ENCODE data around the gene POLR3B. TPM values are rescaled to one million over a fixed set of nuclear protein-coding genes. Genes with fewer than 3 reads are reported as not detected.

Gene POLR3B
- total and polyA plus RNA-seq, 2 experiments from 2014 or later = 8.3 to 13.7 TPM

DNA sequence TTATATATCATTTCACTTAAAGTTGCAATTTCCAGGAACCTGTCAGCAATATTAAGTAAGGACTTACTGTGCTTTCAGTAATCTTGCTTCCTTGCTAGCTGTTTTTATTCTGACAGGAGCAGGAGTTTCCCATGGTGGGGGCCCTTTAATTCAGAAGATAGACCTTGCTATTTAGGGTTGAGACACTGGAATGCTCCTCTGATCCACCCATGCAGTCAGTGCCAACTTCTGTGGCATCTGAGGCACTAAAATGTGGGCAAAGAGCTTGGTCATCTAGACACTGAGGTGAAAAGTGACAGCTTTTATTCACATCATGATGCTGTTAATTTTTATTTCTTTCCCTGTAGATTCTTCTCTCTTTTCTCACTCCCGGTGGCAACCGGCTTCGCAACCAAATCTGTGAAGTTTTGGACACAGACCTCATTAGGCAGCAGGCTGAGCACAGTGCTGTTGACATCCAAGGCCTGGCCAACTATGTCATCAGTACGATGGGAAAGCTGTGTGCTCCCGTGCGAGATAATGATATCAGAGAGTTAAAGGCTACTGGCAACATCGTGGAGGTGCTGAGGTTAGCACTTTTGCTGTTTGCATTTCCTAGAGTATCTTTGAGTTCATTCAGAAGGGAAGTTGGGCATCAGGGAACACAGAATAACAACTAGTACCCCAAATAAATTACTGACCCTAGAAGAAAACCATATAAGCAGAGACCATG is 36.3 kb upstream of the POLR3B start:
- no peak overlapping the region for H3K4me3 ChIP-seq
- H3K79me2 ChIP-seq (ENCODE audit: insufficient read depth) = no peaks in the 10 kb centered on the region
- H3K27me3 ChIP-seq (replicated peaks; ENCODE audit: insufficient read depth) = no peaks in the 10 kb centered on the region
- DNase-seq = no peak
- no peak overlapping the region for H2AFZ ChIP-seq
- H3K9ac ChIP-seq = no peak overlapping the region
- H3K27ac ChIP-seq = no peak overlapping the region
- H3F3A ChIP-seq (ENCODE audit: insufficient read depth) = no peaks in the 10 kb centered on the region
- peaks cover 47% of the 10 kb centered on the region for H3K36me3 ChIP-seq (ENCODE audit: low read depth)
- WGBS, 2 experiments (ENCODE audit: low coverage in 1 of 2, low lambda C conversion rate in 2 of 2, missing lambda C conversion rate in 2 of 2) = 55 to 67% methylated on average over 7 of the region's 7 CpGs
- in situ Hi-C loops (cut with MboI) = no loop called here
- no peaks in the 10 kb centered on the region for H3K9me2 ChIP-seq (ENCODE audit: insufficient read depth)
- no peak for TF ChIP-seq EZH2phosphoT487 (IDR thresholded peaks at IDR 0.05; ENCODE audit: insufficient read depth, low read depth)
- no peak for TF ChIP-seq EZH2 (IDR thresholded peaks at IDR 0.05; ENCODE audit: insufficient read depth, poor library complexity, severe bottlenecking)
- no peak overlapping the region for H3K4me2 ChIP-seq (ENCODE audit: unreplicated experiment)
- H3K9me3 ChIP-seq (ENCODE audit: low read depth) = no peaks in the 10 kb centered on the region
- H4K20me1 ChIP-seq (ENCODE audit: insufficient read depth) = no peaks in the 10 kb centered on the region
- H3K4me1 ChIP-seq (ENCODE audit: insufficient read depth) = no peaks in the 10 kb centered on the region

- in situ Hi-C loops (cut with MboI) = no loop called here
- H3K9me3 ChIP-seq (ENCODE audit: low read depth) = no peaks in the 10 kb centered on the region
- no peak overlapping the region for H2AFZ ChIP-seq
- no peak for DNase-seq
- no peak overlapping the region for H3K4me2 ChIP-seq (ENCODE audit: unreplicated experiment)
- no peak overlapping the region for H3K4me3 ChIP-seq
- H3K9me2 ChIP-seq (ENCODE audit: insufficient read depth) = no peaks in the 10 kb centered on the region
- no peak overlapping the region for H3K27ac ChIP-seq
- 97 to 99% methylated on average over 2 of the region's 2 CpGs for WGBS, 2 experiments (ENCODE audit: low coverage in 1 of 2, low lambda C conversion rate in 2 of 2, missing lambda C conversion rate in 2 of 2)
- H3F3A ChIP-seq (ENCODE audit: insufficient read depth) = no peaks in the 10 kb centered on the region
- no peaks in the 10 kb centered on the region for H3K4me1 ChIP-seq (ENCODE audit: insufficient read depth)
- H4K20me1 ChIP-seq (ENCODE audit: insufficient read depth) = no peaks in the 10 kb centered on the region
- no peaks in the 10 kb centered on the region for H3K27me3 ChIP-seq (replicated peaks; ENCODE audit: insufficient read depth)
- H3K79me2 ChIP-seq (ENCODE audit: insufficient read depth) = no peaks in the 10 kb centered on the region
- H3K9ac ChIP-seq = no peak overlapping the region
- H3K36me3 ChIP-seq (ENCODE audit: low read depth) = peaks cover 43% of the 10 kb centered on the region
- TF ChIP-seq EZH2 (IDR thresholded peaks at IDR 0.05; ENCODE audit: insufficient read depth, poor library complexity, severe bottlenecking) (no peak), EZH2phosphoT487 (IDR thresholded peaks at IDR 0.05; ENCODE audit: insufficient read depth, low read depth) (no peak)
Observed at GRCh38 chr12:106323537-106323936, 34.0 kb upstream of the POLR3B start.

GRCh38 chr12:106327309-106327869 is 30.2 kb upstream of the POLR3B start:
- in situ Hi-C loops (cut with MboI) = no loop called here
- Histone ChIP-seq H4K20me1 (ENCODE audit: insufficient read depth) (no peaks in the 10 kb centered on the region), H3K4me3 (no peak overlapping the region), H3K4me1 (ENCODE audit: insufficient read depth) (no peaks in the 10 kb centered on the region), H2AFZ (no peak overlapping the region), H3K9me2 (ENCODE audit: insufficient read depth) (no peaks in the 10 kb centered on the region), H3K9me3 (ENCODE audit: low read depth) (no peaks in the 10 kb centered on the region), H3K36me3 (ENCODE audit: low read depth) (peaks cover 25% of the 10 kb centered on the region; the same call in 1 of the 2 replicates), H3K27ac (no peak overlapping the region), H3K79me2 (ENCODE audit: insufficient read depth) (no peaks in the 10 kb centered on the region), H3K9ac (no peak overlapping the region), H3K27me3 (replicated peaks; ENCODE audit: insufficient read depth) (no peaks in the 10 kb centered on the region), H3K4me2 (ENCODE audit: unreplicated experiment) (no peak overlapping the region), H3F3A (ENCODE audit: insufficient read depth) (no peaks in the 10 kb centered on the region)
- 63 to 71% methylated on average over 2 of the region's 2 CpGs for WGBS, 2 experiments (ENCODE audit: low coverage in 1 of 2, low lambda C conversion rate in 2 of 2, missing lambda C conversion rate in 2 of 2)
- no peak for TF ChIP-seq EZH2phosphoT487 (IDR thresholded peaks at IDR 0.05; ENCODE audit: insufficient read depth, low read depth)
- TF ChIP-seq EZH2 (IDR thresholded peaks at IDR 0.05; ENCODE audit: insufficient read depth, poor library complexity, severe bottlenecking) = no peak
- no peak for DNase-seq

DNA sequence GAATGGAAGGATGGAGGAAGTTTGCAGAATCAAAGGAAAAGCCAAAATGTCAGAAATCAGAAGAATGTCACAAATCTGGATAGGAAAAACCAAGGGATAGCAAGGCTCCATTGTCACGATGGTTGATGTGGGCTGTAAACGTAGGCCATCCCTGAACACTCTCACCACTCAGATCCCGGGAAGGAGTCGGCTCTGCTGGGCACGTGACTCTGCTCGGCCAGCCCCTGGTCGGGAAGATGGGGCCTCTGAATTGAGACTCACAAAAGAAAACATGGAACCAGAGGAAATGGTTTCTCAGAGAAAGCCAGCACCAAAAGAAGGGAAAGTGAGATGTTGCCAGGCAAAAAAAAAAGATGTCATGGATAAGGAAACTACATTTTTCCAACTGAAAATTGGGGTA is 28.8 kb upstream of the POLR3B start:
- no peaks in the 10 kb centered on the region for H3K9me2 ChIP-seq (ENCODE audit: insufficient read depth)
- in situ Hi-C loops (cut with MboI) = no loop called here
- no peaks in the 10 kb centered on the region for H3K9me3 ChIP-seq (ENCODE audit: low read depth)
- 68 to 71% methylated on average over 7 of the region's 7 CpGs for WGBS, 2 experiments (ENCODE audit: low coverage in 1 of 2, low lambda C conversion rate in 2 of 2, missing lambda C conversion rate in 2 of 2)
- H4K20me1 ChIP-seq (ENCODE audit: insufficient read depth) = no peaks in the 10 kb centered on the region
- DNase-seq = no peak
- TF ChIP-seq EZH2 (IDR thresholded peaks at IDR 0.05; ENCODE audit: insufficient read depth, poor library complexity, severe bottlenecking) = no peak
- TF ChIP-seq EZH2phosphoT487 (IDR thresholded peaks at IDR 0.05; ENCODE audit: insufficient read depth, low read depth) = no peak
- H3K9ac ChIP-seq = no peak overlapping the region
- no peak overlapping the region for H3K27ac ChIP-seq
- no peak overlapping the region for H3K4me3 ChIP-seq
- H3K4me2 ChIP-seq (ENCODE audit: unreplicated experiment) = no peak overlapping the region
- H3K27me3 ChIP-seq (replicated peaks; ENCODE audit: insufficient read depth) = no peaks in the 10 kb centered on the region
- peaks cover 19% of the 10 kb centered on the region; the same call in 1 of the 2 replicates for H3K36me3 ChIP-seq (ENCODE audit: low read depth)
- H3K79me2 ChIP-seq (ENCODE audit: insufficient read depth) = no peaks in the 10 kb centered on the region
- H3K4me1 ChIP-seq (ENCODE audit: insufficient read depth) = no peaks in the 10 kb centered on the region
- no peaks in the 10 kb centered on the region for H3F3A ChIP-seq (ENCODE audit: insufficient read depth)
- peak overlapping the region; percentile 6; the same call in 1 of the 2 replicates for H2AFZ ChIP-seq
